Neural crest cell (in vitro differentiated cells): ENCODE data around the gene GPR78. TPM values are rescaled to one million over a fixed set of nuclear protein-coding genes. Genes with fewer than 3 reads are reported as not detected.
A peak's percentile ranks its signal among the peaks of the same experiment; 100 is the strongest.

Experiments
- DNase-seq: peaks from one replicate; pipeline ENCODE4 v3.0.0; 2021; ENCODE audit warnings: low read depth, mixed read lengths, low spot score
- H3K27ac Mint-ChIP-seq: one replicate; pipeline ENCODE4 v1.8.0; 2021; ENCODE audit warnings: mild to moderate bottlenecking, mixed read lengths; ENCODE audit not compliant: unreplicated experiment
- H3K27me3 Mint-ChIP-seq: 2 replicates; pipeline ENCODE4 v1.8.0; 2021; ENCODE audit warnings: low read depth, mild to moderate bottlenecking, mixed read lengths
- H3K36me3 Mint-ChIP-seq: 2 replicates; pipeline ENCODE4 v1.8.0; 2021; ENCODE audit warnings: low read depth, mild to moderate bottlenecking, mixed read lengths
- H3K4me1 Mint-ChIP-seq: 2 replicates; pipeline ENCODE4 v1.8.0; 2021; ENCODE audit warnings: mixed read lengths
- H3K4me3 Mint-ChIP-seq: one replicate; pipeline ENCODE4 v1.8.0; 2021; ENCODE audit warnings: mild to moderate bottlenecking, mixed read lengths
- H3K9me3 Mint-ChIP-seq: 2 replicates; pipeline ENCODE4 v1.8.0; 2021; ENCODE audit warnings: mixed read lengths
- CTCF ChIP-seq: fragments of 200-600 bp; sonication (generic); conservative IDR thresholded peaks from 2 replicates; pipeline ENCODE4 v1.5.0; 2021; ENCODE audit warnings: antibody characterized with exemption, mild to moderate bottlenecking
- total RNA-seq: library from RNA; stranded (reverse); gene quantifications from 2 replicates; pipeline ENCODE4 v1.2.1, GENCODE V29; 2021

GPR78 gene
- total RNA-seq, 1 donor from 2014 or later: not detected

- Mint-ChIP-seq H3K36me3 (no peaks in the 10 kb centered on the region), H3K27ac (peak overlapping the region; percentile 50), H3K9me3 (no peaks in the 10 kb centered on the region), H3K27me3 (peaks cover 4% of the 10 kb centered on the region), H3K4me1 (no peaks in the 10 kb centered on the region), H3K4me3 (no peak overlapping the region)
- TF ChIP-seq CTCF: no peak
- no peak for DNase-seq
Measured at GRCh38 chr4:8540072-8540471, 40.1 kb upstream of the GPR78 start.

- Mint-ChIP-seq H3K27me3 (peaks cover 4% of the 10 kb centered on the region), H3K4me1 (no peaks in the 10 kb centered on the region), H3K9me3 (no peaks in the 10 kb centered on the region), H3K27ac (no peak overlapping the region), H3K4me3 (no peak overlapping the region), H3K36me3 (no peaks in the 10 kb centered on the region)
- TF ChIP-seq CTCF: no peak
- no peak for DNase-seq
Measured at GRCh38 chr4:8540586-8540985, 39.6 kb upstream of the GPR78 start.

GRCh38 chr4:8540991-8541390, 39.2 kb upstream of the GPR78 start:
- no peak for TF ChIP-seq CTCF
- Mint-ChIP-seq H3K27me3 (peaks cover 7% of the 10 kb centered on the region), H3K36me3 (no peaks in the 10 kb centered on the region), H3K4me3 (no peak overlapping the region), H3K9me3 (no peaks in the 10 kb centered on the region), H3K27ac (no peak overlapping the region), H3K4me1 (no peaks in the 10 kb centered on the region)
- DNase-seq: no peak

GRCh38 chr4:8541981-8542715, 38.0 kb upstream of the GPR78 start:
- TF ChIP-seq CTCF: no peak
- DNase-seq: no peak
- H3K27ac Mint-ChIP-seq: no peak overlapping the region
- H3K9me3 Mint-ChIP-seq: no peaks in the 10 kb centered on the region
- no peaks in the 10 kb centered on the region for H3K4me1 Mint-ChIP-seq
- H3K36me3 Mint-ChIP-seq: no peaks in the 10 kb centered on the region
- no peak overlapping the region for H3K4me3 Mint-ChIP-seq
- H3K27me3 Mint-ChIP-seq: peaks cover 15% of the 10 kb centered on the region

- DNase-seq: no peak
- Mint-ChIP-seq H3K27ac (no peak overlapping the region), H3K36me3 (no peaks in the 10 kb centered on the region), H3K4me3 (no peak overlapping the region), H3K27me3 (peaks cover 19% of the 10 kb centered on the region), H3K9me3 (no peaks in the 10 kb centered on the region), H3K4me1 (no peaks in the 10 kb centered on the region)
- TF ChIP-seq CTCF: no peak
Measured at GRCh38 chr4:8542776-8543525, 37.2 kb upstream of the GPR78 start.
